ENCODE results near the gene AUTS2.
"Not testable (repeated sequence)": the region's sequence is repeated elsewhere in the genome, so short reads cannot be mapped to it uniquely, and the experiment has no call there.

The AUTS2 gene

GRCh38 chr7:70268179-70268578 lies 669.9 kb downstream of the AUTS2 start:
- no peaks in the 10 kb centered on the region for H3K9me3 ChIP-seq (ENCODE audit: severe bottlenecking)
- no peak overlapping the region for H3K4me3 ChIP-seq (ENCODE audit: severe bottlenecking)
- ATAC-seq (ENCODE audit: low read depth) (no peak), DNase-seq (ENCODE audit: low spot score) (no peak)
- TF ChIP-seq CTCF (IDR thresholded peaks at IDR 0.05; ENCODE audit: poor library complexity, severe bottlenecking) = no peak
- H3K4me1 ChIP-seq (ENCODE audit: insufficient read depth, poor library complexity, severe bottlenecking) = no peaks in the 10 kb centered on the region
- no peak overlapping the region for H3K27ac ChIP-seq (ENCODE audit: poor library complexity, severe bottlenecking)
- H3K27me3 ChIP-seq (ENCODE audit: insufficient read depth, poor library complexity, severe bottlenecking) = no peaks in the 10 kb centered on the region
- H3K36me3 ChIP-seq (ENCODE audit: low read depth) = no peaks in the 10 kb centered on the region

- ATAC-seq (ENCODE audit: low read depth) (no peak), DNase-seq (ENCODE audit: low spot score) (no peak)
- no peak for TF ChIP-seq CTCF (IDR thresholded peaks at IDR 0.05; ENCODE audit: poor library complexity, severe bottlenecking)
- no peaks in the 10 kb centered on the region for H3K36me3 ChIP-seq (ENCODE audit: low read depth)
- H3K4me3 ChIP-seq (ENCODE audit: severe bottlenecking) = no peak overlapping the region
- no peak overlapping the region for H3K27ac ChIP-seq (ENCODE audit: poor library complexity, severe bottlenecking)
- no peaks in the 10 kb centered on the region for H3K4me1 ChIP-seq (ENCODE audit: insufficient read depth, poor library complexity, severe bottlenecking)
- no peaks in the 10 kb centered on the region for H3K27me3 ChIP-seq (ENCODE audit: insufficient read depth, poor library complexity, severe bottlenecking)
- H3K9me3 ChIP-seq (ENCODE audit: severe bottlenecking) = no peaks in the 10 kb centered on the region
These were observed 671.9 kb downstream of the AUTS2 start for GRCh38 chr7:70270149-70270548.

- Histone ChIP-seq H3K9me3 (ENCODE audit: severe bottlenecking) (no peaks in the 10 kb centered on the region), H3K27me3 (ENCODE audit: insufficient read depth, poor library complexity, severe bottlenecking) (no peaks in the 10 kb centered on the region), H3K36me3 (ENCODE audit: low read depth) (no peaks in the 10 kb centered on the region), H3K4me3 (ENCODE audit: severe bottlenecking) (no peak overlapping the region), H3K4me1 (ENCODE audit: insufficient read depth, poor library complexity, severe bottlenecking) (no peaks in the 10 kb centered on the region), H3K27ac (ENCODE audit: poor library complexity, severe bottlenecking) (no peak overlapping the region)
- no peak for TF ChIP-seq CTCF (IDR thresholded peaks at IDR 0.05; ENCODE audit: poor library complexity, severe bottlenecking)
- ATAC-seq (ENCODE audit: low read depth) = peak; percentile 61
- no peak for DNase-seq (ENCODE audit: low spot score)
These were observed 673.4 kb downstream of the AUTS2 start for GRCh38 chr7:70271617-70272081.

- not testable (repeated sequence) for ATAC-seq (ENCODE audit: low read depth); H3K9me3 ChIP-seq (ENCODE audit: severe bottlenecking); H3K27ac ChIP-seq (ENCODE audit: poor library complexity, severe bottlenecking); H3K4me1 ChIP-seq (ENCODE audit: insufficient read depth, poor library complexity, severe bottlenecking); DNase-seq (ENCODE audit: low spot score); H3K27me3 ChIP-seq (ENCODE audit: insufficient read depth, poor library complexity, severe bottlenecking); H3K36me3 ChIP-seq (ENCODE audit: low read depth); H3K4me3 ChIP-seq (ENCODE audit: severe bottlenecking)
These were observed 677.3 kb downstream of the AUTS2 start for GRCh38 chr7:70275570-70275969.

- Histone ChIP-seq H3K4me3 (ENCODE audit: severe bottlenecking) (no peak overlapping the region), H3K9me3 (ENCODE audit: severe bottlenecking) (peaks cover 2% of the 10 kb centered on the region), H3K36me3 (ENCODE audit: low read depth) (no peaks in the 10 kb centered on the region), H3K27me3 (ENCODE audit: insufficient read depth, poor library complexity, severe bottlenecking) (no peaks in the 10 kb centered on the region), H3K4me1 (ENCODE audit: insufficient read depth, poor library complexity, severe bottlenecking) (no peaks in the 10 kb centered on the region), H3K27ac (ENCODE audit: poor library complexity, severe bottlenecking) (no peak overlapping the region)
- ATAC-seq (ENCODE audit: low read depth) = no peak
- no peak for DNase-seq (ENCODE audit: low spot score)
- TF ChIP-seq CTCF (IDR thresholded peaks at IDR 0.05; ENCODE audit: poor library complexity, severe bottlenecking) = no peak
These were observed 686.9 kb downstream of the AUTS2 start for GRCh38 chr7:70285187-70285586.
